Measurements from ENCODE around the gene CRELD1. TPM values are rescaled to one million over a fixed set of nuclear protein-coding genes. Genes with fewer than 3 reads are reported as not detected.

The CRELD1 gene
- total and polyA plus RNA-seq, 2 experiments from 2014 or later: 43.9 to 82.9 TPM

- no peak for DNase-seq (ENCODE audit: low spot score)
- WGBS (ENCODE audit: low lambda C conversion rate, missing lambda C conversion rate): 95% methylated on average over 11 of the region's 11 CpGs
- no peaks in the 10 kb centered on the region for H3K79me2 ChIP-seq
- H2AFZ ChIP-seq: no peak overlapping the region
- no peaks in the 10 kb centered on the region for H3K9me3 ChIP-seq (ENCODE audit: low read depth)
- H3K27ac ChIP-seq: no peak overlapping the region
- H3K4me2 ChIP-seq: no peak overlapping the region
- H3K9me2 ChIP-seq (replicated peaks; ENCODE audit: insufficient read depth): no peaks in the 10 kb centered on the region
- H3K4me1 ChIP-seq (ENCODE audit: insufficient read depth): peaks cover 4% of the 10 kb centered on the region
- H4K20me1 ChIP-seq (ENCODE audit: insufficient read depth, poor library complexity, severe bottlenecking): no peaks in the 10 kb centered on the region
- H3K4me3 ChIP-seq: no peak overlapping the region
- H3K27me3 ChIP-seq: no peaks in the 10 kb centered on the region
- H3K36me3 ChIP-seq (replicated peaks; ENCODE audit: insufficient read depth, low read depth): no peaks in the 10 kb centered on the region
- no peak for TF ChIP-seq EZH2 (IDR thresholded peaks at IDR 0.05; ENCODE audit: borderline replicate concordance)
- no peak for TF ChIP-seq EZH2phosphoT487 (IDR thresholded peaks at IDR 0.05; ENCODE audit: low read depth, severe bottlenecking, unreplicated experiment)
Observed at GRCh38 chr3:9944271-9944670, 10.6 kb downstream of the CRELD1 start.

GRCh38 chr3:9945358-9945757 is 11.7 kb downstream of the CRELD1 start:
- no peak overlapping the region for H2AFZ ChIP-seq
- H3K27ac ChIP-seq: no peak overlapping the region
- no peak for TF ChIP-seq EZH2 (IDR thresholded peaks at IDR 0.05; ENCODE audit: borderline replicate concordance)
- no peak for TF ChIP-seq EZH2phosphoT487 (IDR thresholded peaks at IDR 0.05; ENCODE audit: low read depth, severe bottlenecking, unreplicated experiment)
- TF ChIP-seq CTCF (IDR thresholded peaks at IDR 0.05; ENCODE audit: poor library complexity): no peak
- WGBS (ENCODE audit: low lambda C conversion rate, missing lambda C conversion rate): 94% methylated on average over 10 of the region's 10 CpGs
- DNase-seq (ENCODE audit: low spot score): no peak
- no peaks in the 10 kb centered on the region for H3K9me2 ChIP-seq (replicated peaks; ENCODE audit: insufficient read depth)
- no peaks in the 10 kb centered on the region for H4K20me1 ChIP-seq (ENCODE audit: insufficient read depth, poor library complexity, severe bottlenecking)
- peak overlapping the region; percentile 91 for H3K4me2 ChIP-seq
- H3K36me3 ChIP-seq (replicated peaks; ENCODE audit: insufficient read depth, low read depth): no peaks in the 10 kb centered on the region
- H3K27me3 ChIP-seq: no peaks in the 10 kb centered on the region
- H3K4me3 ChIP-seq: no peak overlapping the region
- no peaks in the 10 kb centered on the region for H3K9me3 ChIP-seq (ENCODE audit: low read depth)
- H3K4me1 ChIP-seq (ENCODE audit: insufficient read depth): peaks cover 4% of the 10 kb centered on the region
- no peaks in the 10 kb centered on the region for H3K79me2 ChIP-seq

- H2AFZ ChIP-seq: peak overlapping the region; percentile 85
Observed at GRCh38 chr3:9946112-9947024, 12.7 kb downstream of the CRELD1 start.

More at GRCh38 chr3:9946112-9947024, 12.7 kb downstream of the CRELD1 start:
- Histone ChIP-seq H3K4me1 (ENCODE audit: insufficient read depth) (peaks cover 4% of the 10 kb centered on the region), H3K27ac (peak overlapping the region; percentile 58), H3K79me2 (no peaks in the 10 kb centered on the region), H3K4me3 (peak overlapping the region; percentile 85), H3K36me3 (replicated peaks; ENCODE audit: insufficient read depth, low read depth) (no peaks in the 10 kb centered on the region), H4K20me1 (ENCODE audit: insufficient read depth, poor library complexity, severe bottlenecking) (no peaks in the 10 kb centered on the region), H3K4me2 (peak overlapping the region; percentile 91), H3K9me3 (ENCODE audit: low read depth) (no peaks in the 10 kb centered on the region), H3K27me3 (no peaks in the 10 kb centered on the region), H3K9me2 (replicated peaks; ENCODE audit: insufficient read depth) (no peaks in the 10 kb centered on the region)
- WGBS (ENCODE audit: low lambda C conversion rate, missing lambda C conversion rate): 4% methylated on average over 90 of the region's 90 CpGs
- TF ChIP-seq EZH2 (IDR thresholded peaks at IDR 0.05; ENCODE audit: borderline replicate concordance) (no peak), EZH2phosphoT487 (IDR thresholded peaks at IDR 0.05; ENCODE audit: low read depth, severe bottlenecking, unreplicated experiment) (no peak), CTCF (IDR thresholded peaks at IDR 0.05; ENCODE audit: poor library complexity) (peak; percentile 83)
- peak; percentile 97 for DNase-seq (ENCODE audit: low spot score)

All from hepatocyte (in vitro differentiated cells).